ENCODE results near the gene MINPP1. TPM values are rescaled to one million over a fixed set of nuclear protein-coding genes. Genes with fewer than 3 reads are reported as not detected.

The MINPP1 gene
- polyA plus RNA-seq, 1 donor from 2014 or later = 60.2 TPM

DNA sequence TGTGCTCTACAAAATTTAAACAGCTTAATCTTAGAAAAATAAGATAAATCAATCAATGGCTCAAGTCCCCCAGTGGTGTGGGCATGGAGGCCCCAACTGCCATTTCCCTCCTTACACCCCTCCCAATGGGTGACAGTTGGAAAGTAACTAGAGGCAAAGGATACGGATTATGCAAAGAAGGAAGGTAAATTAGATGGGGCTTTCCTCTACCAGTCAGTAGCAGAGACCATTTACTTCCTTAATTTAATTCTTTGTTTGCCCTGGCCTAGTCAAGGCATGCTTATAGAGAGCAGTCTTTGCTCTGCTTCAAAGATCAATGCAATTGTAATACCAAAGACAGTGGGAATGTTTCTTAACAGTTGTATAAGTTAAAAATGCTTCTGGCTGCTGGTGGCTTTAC is 91.7 kb downstream of the MINPP1 start:
- TF ChIP-seq TAF1 (IDR thresholded peaks at IDR 0.05; ENCODE audit: low read depth) (no peak), POLR2AphosphoS5 (IDR thresholded peaks at IDR 0.05) (no peak), REST (IDR thresholded peaks at IDR 0.05; ENCODE audit: borderline replicate concordance) (no peak), RAD21 (conservative IDR thresholded peaks at IDR 0.05) (no peak), CTCF (IDR thresholded peaks at IDR 0.05; ENCODE audit: poor library complexity, severe bottlenecking) (no peak), EZH2 (IDR thresholded peaks at IDR 0.05; ENCODE audit: borderline replicate concordance, insufficient read depth, low read length, poor library complexity, severe bottlenecking) (no peak)
- Histone ChIP-seq H2AFZ (ENCODE audit: low read depth, low read length) (no peak overlapping the region), H3K4me2 (ENCODE audit: low read length) (no peak overlapping the region), H3K27ac (ENCODE audit: low read length) (no peak overlapping the region), H3K9me3 (ENCODE audit: low read length) (no peaks in the 10 kb centered on the region), H3K36me3 (ENCODE audit: insufficient read depth, low read length) (no peaks in the 10 kb centered on the region), H3K9me2 (ENCODE audit: insufficient read depth, low read length) (no peaks in the 10 kb centered on the region), H3K79me2 (replicated peaks; ENCODE audit: insufficient read depth, low read length) (no peaks in the 10 kb centered on the region), H3K9ac (ENCODE audit: low read length) (no peak overlapping the region), H3F3A (ENCODE audit: insufficient read depth, low read length, poor library complexity, severe bottlenecking) (no peaks in the 10 kb centered on the region), H3K27me3 (ENCODE audit: insufficient read depth, low read depth, low read length) (no peaks in the 10 kb centered on the region), H3K4me3 (ENCODE audit: low read length) (no peak overlapping the region), H4K20me1 (ENCODE audit: insufficient read depth) (no peaks in the 10 kb centered on the region)

GRCh38 chr10:87598700-87599099 is 94.0 kb downstream of the MINPP1 start:
- H3K9ac ChIP-seq (ENCODE audit: low read length) = no peak overlapping the region

More at GRCh38 chr10:87598700-87599099, 94.0 kb downstream of the MINPP1 start:
- Histone ChIP-seq H3K9me3 (ENCODE audit: low read length) (no peaks in the 10 kb centered on the region), H3K9me2 (ENCODE audit: insufficient read depth, low read length) (no peaks in the 10 kb centered on the region), H4K20me1 (ENCODE audit: insufficient read depth) (no peaks in the 10 kb centered on the region), H3K27ac (ENCODE audit: low read length) (no peak overlapping the region), H3K4me3 (ENCODE audit: low read length) (no peak overlapping the region), H3F3A (ENCODE audit: insufficient read depth, low read length, poor library complexity, severe bottlenecking) (no peaks in the 10 kb centered on the region), H3K27me3 (ENCODE audit: insufficient read depth, low read depth, low read length) (no peaks in the 10 kb centered on the region), H3K4me2 (ENCODE audit: low read length) (no peak overlapping the region), H3K36me3 (ENCODE audit: insufficient read depth, low read length) (no peaks in the 10 kb centered on the region), H2AFZ (ENCODE audit: low read depth, low read length) (no peak overlapping the region), H3K79me2 (replicated peaks; ENCODE audit: insufficient read depth, low read length) (no peaks in the 10 kb centered on the region)
- TF ChIP-seq EZH2 (IDR thresholded peaks at IDR 0.05; ENCODE audit: borderline replicate concordance, insufficient read depth, low read length, poor library complexity, severe bottlenecking) (no peak), MXI1 (conservative IDR thresholded peaks at IDR 0.05; ENCODE audit: poor library complexity, severe bottlenecking) (no peak), SMC3 (conservative IDR thresholded peaks at IDR 0.05; ENCODE audit: poor library complexity) (no peak), POLR2AphosphoS5 (IDR thresholded peaks at IDR 0.05) (no peak), REST (IDR thresholded peaks at IDR 0.05; ENCODE audit: borderline replicate concordance) (no peak), TAF1 (IDR thresholded peaks at IDR 0.05; ENCODE audit: low read depth) (no peak)

Data from neural cell (in vitro differentiated cells).